GM12891 (cell line): ENCODE measurements around the gene MRPS10.

ENCODE experiments used
- POLR2A ChIP-seq: IDR thresholded peaks from 2 replicates; pipeline ENCODE4 v1.6.1; 2011; ENCODE audit warnings: low read depth, low read length, control low read depth
- SPI1 ChIP-seq: IDR thresholded peaks from 2 replicates; pipeline ENCODE4 v1.6.1; 2011; ENCODE audit warnings: low read depth, low read length, control low read depth
- TAF1 ChIP-seq: IDR thresholded peaks from 2 replicates; pipeline ENCODE4 v1.6.1; 2011; ENCODE audit warnings: low read depth, low read length, control low read depth

GRCh38 chr6:42259841-42260395, 42.3 kb upstream of the MRPS10 start:
- TF ChIP-seq TAF1, result no peak
- TF ChIP-seq SPI1, result no peak
- TF ChIP-seq POLR2A, result no peak
